ENCODE results near the gene MYH14.
"Not testable (repeated sequence)": the region's sequence is repeated elsewhere in the genome, so short reads cannot be mapped to it uniquely, and the experiment has no call there.

Gene MYH14

DNA sequence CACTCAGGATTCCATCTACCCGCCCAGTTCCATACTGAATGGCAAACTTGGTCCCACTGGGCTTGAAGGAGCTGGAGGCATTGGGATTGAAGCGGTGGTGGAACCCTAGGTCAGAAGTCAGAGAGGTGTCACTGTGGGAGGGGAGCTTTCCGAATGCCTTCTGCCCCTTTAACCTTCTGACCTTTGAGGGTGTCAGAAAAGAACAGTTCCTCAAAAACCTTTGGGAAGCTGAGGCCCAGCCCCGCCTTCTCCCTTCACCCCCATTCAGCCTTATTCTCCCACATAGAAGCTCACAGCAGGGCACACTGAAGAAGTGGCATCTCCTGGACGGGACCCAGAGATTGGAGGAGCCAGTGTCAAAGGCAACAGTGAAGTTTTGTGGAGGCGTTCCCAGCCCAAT lies 133.6 kb downstream of the MYH14 start:
- DNase-seq, result not testable (repeated sequence)

DNA sequence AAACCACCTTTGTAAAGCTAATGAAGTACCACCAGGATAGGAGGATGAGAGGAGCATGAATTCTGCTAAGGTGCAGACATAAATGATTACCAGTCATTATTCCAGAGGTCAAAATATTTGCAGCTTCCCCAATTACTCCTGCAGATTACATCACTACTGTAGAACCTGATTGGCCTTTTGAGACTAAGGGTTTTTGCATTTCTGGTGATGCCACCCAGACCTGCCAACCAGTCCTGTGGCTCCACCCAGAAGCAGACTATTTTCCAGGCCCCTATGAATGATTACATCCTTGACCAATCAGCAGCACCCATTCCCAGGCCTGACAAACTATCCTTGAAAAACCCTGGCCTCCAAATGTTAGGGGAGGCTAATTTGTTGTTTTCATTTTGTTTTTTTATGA lies 136.9 kb downstream of the MYH14 start:
- DNase-seq, result no peak

DNA sequence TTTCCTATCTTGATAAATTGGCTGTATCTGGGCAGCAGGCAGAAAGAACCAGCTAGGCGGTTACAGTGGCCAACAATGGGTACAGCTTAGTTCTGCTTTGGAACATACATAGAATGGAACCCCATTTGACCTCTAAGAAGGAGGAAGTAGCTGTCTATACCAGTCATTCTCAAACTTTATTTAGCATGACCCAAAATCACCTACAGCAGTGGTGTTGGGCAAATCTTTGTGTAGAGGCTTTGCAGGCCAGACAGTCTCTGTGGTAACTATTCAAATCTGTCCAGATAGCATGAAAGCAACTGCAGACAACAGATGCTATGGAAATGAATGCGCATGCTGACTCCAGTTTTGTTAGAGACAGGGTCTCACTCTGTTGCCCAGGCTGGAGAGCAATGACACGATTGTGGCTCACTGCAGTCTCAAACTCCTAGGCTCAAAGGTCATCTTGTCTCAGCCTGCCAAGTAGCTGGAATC lies 137.7 kb downstream of the MYH14 start:
- DNase-seq, result no peak

DNA sequence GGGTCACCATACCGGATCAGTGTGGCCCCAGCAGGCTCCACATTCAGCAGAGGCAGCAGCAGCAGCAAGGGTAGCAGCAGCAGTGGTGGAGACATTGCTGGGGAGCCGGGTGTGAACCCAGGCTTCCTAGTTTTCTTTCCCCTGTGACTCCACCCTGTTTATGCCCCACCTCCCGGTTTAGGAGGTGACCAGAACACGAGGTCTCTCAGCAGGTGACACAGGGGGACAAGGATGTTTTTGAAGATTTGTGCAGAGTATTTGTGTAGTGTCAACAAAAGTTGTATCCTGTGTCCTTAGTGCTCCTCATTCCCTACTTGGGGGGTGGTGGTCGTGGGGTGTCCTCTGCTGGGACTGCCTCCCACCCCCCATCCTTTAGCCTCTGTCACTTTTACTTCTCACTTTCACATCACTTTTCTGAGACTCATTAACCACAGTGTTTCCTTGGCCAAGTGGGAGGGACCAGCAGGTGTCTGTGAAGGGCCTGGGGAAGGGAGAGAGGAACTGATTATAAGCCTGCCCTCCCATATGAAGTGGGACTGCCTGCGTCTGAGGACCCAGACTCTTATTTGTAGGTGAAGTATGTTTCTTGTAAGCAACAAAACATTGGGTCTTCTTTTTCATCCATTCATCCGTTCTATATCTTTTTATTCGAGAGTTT lies 141.4 kb downstream of the MYH14 start:
- no peak for DNase-seq

DNA sequence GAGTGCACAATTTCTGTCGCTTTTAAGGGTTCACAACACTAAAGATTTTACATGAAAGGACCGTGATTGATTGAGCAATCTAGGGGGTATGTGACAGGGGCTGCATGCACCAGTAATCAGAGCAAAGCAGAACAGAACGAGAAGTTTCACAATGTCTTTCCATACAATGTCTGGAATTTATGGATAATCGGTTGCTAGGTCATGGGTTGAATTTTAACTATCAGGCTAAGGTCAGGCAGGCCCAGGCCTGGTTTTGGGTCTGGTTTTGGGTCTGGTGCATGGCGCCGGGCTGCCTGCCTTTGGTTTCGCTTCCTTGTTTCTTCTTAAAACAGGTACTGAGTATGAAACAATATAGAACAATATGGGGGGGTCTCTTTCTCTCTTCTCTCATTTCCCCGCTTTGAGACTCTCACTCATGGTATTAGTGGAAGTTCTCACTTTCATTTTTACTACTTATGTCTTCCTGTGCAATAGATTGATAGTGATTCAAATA lies 143.7 kb downstream of the MYH14 start:
- not testable (repeated sequence) for DNase-seq

DNA sequence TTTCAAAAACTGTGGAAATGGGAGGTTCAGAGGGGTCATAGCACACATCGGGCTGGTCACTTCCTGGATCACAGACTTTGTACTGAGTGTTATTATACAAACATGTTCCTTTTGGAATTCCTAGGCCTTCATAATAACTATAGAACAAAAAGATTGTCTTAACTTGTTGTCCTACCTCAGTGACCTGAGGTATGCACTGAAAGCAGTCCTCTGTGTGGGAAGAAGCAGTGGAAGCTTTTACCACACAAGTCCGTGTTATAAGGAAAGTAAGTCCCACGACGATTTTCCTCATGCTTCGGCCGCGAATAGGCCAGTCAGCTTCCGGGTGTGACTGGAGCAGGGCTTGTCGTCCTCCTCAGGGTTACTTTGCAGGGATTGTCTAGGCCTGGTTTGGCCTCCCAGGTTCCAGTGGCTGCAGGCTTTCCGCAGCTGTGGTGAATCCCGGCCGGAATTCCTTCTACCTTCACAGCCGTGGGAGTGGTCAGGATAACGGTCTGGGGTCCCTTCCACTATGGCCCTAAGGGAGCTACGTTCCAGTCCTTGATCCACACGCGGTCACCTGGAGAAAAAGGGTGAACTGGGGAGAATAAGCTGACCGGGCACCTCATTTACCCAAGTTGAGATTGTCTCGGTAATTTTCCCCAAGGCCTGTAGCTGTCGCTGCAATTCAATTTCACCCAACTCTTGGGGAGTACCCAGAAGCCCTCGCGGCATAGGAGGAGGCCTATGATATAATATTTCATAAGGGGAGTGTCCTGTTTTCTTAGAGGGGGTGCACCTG lies 146.0 kb downstream of the MYH14 start:
- no peak for DNase-seq

DNA sequence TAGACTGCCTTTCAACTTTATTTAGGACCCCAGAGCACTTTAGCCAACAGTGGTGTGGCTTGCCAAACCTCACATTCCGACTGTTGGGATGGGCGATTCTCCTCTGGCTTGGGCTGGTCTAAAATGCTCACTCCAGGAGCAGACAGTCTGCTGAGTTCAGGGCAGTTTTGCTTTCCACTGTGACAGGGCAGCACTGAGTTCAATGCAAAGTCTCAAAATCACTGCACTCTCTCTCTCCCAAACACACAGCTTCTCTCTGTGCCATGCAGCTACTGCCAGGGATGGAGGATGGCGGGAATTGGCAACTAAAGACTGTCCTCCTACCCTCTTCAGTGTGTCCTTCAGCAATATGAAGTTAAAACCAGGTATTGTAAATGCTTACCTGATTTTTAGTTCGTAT lies 148.8 kb downstream of the MYH14 start:
- DNase-seq, result no peak

DNA sequence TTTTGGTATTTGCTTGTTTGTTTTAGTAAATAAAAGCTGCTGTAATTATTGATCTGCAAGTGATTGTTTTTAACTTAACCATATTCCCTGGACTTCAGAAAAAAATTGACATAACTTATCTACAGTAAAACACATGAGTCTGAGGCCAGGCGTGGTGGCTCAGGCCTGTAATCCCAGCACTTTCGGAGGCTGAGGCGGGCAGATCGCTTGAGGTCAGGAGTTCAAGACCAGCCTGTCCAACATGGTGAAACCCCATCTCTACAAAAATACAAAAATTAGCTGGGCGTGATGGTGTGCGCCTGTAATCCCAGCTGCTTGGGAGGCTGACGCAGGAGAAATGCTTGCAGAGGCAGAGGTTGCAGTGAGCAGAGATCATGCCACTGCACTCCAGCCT lies 150.1 kb downstream of the MYH14 start:
- DNase-seq, result not testable (repeated sequence)

DNA sequence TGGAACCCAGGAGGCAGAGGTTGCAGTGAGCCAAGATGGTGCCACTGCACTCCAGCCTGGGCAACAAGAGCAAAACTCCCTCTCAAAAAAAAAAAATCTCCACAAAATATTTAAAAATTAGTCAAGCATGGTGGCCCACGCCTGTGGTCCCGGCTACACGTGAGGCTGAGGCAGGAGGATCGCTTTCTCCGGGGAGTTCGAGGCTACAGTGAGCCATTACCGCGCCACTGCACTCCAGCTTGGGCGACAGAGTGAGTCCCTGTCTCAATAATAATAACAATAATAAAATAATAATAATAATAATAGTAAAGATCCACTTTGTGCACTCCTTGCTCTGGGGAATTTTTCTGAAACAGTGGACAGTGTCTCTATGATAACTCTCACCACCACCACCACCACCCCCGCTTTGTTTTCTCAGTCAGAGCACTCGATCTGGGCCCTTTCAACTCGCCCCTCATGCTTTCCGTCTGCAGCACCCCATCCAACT lies 153.3 kb downstream of the MYH14 start:
- DNase-seq, result no peak

DNA sequence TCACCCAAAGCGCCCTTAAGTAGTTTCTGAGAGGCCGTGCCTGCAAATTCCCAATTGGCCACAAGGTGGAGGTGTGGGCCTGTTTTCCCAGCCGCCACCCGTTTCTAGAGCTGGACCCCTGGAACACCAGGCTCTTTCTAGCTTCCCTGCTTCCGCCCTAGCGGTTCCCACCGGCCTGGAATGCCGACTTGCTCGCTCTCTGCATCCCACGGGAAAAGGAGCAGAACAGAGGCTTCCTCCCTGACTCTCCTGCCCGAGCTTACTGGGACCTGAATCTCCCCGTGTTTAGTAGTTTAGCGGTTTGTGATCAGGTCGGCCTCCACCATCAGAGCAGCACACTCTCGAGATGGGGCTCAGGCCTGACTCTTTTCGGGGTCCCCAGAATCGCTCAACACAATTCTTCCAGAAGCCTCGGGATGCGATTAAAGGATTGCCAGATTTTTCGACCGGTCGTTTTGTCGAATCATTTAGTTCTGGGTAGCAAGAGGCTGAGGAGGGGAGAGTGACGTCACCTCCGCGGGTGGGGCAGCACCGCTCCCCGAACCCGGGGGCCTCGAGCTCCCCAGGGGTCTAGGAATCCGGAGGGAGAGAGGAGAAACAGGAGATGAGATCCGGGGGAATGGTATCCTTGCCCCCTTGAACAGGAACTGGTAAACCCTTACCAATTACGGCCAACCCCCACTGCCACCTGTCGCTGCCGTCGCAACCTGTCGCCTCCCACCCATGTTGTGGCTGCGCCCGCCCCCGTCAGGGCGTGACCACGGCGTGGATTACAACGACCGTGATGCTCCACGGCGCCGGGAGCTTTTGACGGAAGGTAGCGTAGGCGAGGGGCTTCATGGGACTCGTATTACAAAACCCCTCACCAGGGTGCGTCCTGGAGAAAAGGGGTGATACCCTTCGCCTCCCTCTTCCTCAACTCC lies 154.0 kb downstream of the MYH14 start:
- peak; percentile 76 to 79 for DNase-seq

DNA sequence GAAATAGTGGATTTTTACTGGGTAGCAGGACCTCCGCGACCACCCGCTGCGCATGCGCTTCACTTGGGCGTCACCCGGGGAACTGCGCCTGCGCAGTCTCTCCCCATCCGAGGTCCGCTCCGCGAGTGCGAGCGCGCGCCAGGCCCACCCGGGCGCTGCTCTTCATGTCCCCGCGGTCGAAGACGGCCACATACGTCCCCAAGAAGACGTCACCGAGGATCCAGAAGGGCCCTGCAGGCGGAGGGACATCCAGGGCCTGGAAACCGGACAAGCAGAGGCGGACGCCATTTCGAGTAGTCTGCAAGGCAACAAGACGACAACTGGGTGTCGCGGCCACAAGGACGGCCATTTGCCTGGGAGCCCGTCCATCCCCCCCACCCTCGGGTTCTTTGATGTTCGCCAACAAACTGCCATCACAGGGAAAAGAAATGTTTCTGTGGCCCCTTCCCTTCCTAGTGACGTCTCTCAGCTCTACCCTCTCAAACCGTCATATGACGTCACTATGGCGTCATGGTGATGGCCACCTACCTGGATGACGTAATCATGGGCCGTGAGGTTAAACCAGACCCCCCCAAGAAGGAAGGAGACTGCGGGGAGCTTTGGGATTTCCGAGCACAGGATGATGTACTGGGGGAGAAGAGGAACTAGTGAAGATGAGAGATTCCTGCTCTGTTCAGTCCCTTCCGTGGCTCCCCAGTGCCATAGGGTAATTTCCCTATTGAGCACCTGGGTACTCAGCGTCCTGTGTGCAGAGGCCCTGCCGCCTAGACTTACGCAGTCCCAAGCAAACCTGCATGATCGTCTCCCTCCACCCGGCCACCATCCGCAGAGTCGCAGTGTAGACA lies 155.3 kb downstream of the MYH14 start:
- DNase-seq, result no peak

DNA sequence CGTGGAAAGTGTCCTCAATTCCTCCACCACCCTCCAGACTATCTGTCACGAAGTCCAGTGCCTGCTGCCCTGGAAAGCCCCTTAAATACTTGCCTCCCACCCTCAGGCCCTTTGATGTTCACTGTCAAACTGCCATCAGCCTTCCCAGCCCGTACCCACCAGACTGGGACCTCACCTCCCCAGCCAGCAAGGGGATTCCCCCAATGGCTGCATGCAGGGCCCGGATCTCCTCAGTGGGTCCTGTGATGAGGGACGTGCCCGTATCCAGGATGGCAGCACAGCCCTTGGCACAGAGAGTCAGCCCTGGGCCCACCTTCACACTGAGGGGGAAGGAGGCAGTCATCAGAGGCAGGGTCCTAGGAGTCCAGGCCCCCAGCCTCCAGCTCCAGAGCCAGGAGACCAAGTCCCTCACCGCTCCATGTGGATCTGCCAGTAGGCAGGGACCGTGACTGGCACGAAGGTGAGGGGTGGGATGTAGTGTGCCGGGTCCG lies 156.0 kb downstream of the MYH14 start:
- DNase-seq, result no peak

Data from NCI-H1930 (cell line).